Upper lobe of left lung (tissue), 4 donors: ENCODE results near the gene ATP6V1C2.

Experiments used
- POLR2A ChIP-seq, 4 donors: fragments of 450-650 bp; IDR thresholded peaks; one replicate each; pipeline ENCODE4 v1.5.1; 2016 to 2017; ENCODE audit warnings: antibody characterized with exemption in 4 of 4, mild to moderate bottlenecking in 2 of 4
- TF ChIP-seq, protein P1 (sequence below), 6 experiments: fragments of 450-650 bp in 4 of 6; fragments of 200-600 bp in 2 of 6; sonication (generic) in 2 of 6; IDR thresholded peaks; one replicate each; pipeline ENCODE4 v1.5.1; 2016 to 2019; ENCODE audit warnings: antibody characterized with exemption in 6 of 6

DNA sequence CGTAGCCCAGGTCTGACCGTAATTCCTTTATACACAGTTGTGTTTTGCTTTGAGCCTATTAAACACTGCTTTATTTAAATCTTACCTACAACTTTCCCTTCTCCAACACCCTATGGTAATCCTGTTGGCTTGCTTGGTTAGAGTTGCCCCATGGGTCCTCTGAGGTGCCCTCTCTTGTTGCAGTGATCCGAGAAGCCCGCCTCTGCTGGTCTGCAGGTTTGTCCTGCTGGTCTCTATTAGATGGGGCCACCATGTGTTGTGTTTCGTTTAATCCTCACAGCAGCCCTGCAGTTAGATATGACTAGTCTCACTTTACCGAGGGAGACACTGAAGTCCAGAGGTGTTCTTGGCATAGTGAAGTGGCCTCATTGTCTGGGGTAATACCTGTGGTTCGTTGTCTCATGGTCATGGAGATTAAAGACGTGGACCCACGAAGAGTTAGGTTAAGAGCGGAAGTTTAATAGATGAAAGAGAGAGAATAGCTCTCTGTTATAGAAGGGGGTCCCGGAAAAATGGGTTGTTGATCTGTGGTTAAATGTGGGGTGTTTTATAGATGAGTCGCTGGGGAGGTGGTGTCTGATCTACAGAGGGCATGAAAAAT lies 98.4 kb downstream of the ATP6V1C2 start:
- TF ChIP-seq POLR2A (IDR thresholded peaks at IDR 0.05) = no peak
- TF ChIP-seq, protein P1, sequence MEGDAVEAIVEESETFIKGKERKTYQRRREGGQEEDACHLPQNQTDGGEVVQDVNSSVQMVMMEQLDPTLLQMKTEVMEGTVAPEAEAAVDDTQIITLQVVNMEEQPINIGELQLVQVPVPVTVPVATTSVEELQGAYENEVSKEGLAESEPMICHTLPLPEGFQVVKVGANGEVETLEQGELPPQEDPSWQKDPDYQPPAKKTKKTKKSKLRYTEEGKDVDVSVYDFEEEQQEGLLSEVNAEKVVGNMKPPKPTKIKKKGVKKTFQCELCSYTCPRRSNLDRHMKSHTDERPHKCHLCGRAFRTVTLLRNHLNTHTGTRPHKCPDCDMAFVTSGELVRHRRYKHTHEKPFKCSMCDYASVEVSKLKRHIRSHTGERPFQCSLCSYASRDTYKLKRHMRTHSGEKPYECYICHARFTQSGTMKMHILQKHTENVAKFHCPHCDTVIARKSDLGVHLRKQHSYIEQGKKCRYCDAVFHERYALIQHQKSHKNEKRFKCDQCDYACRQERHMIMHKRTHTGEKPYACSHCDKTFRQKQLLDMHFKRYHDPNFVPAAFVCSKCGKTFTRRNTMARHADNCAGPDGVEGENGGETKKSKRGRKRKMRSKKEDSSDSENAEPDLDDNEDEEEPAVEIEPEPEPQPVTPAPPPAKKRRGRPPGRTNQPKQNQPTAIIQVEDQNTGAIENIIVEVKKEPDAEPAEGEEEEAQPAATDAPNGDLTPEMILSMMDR (IDR thresholded peaks at IDR 0.05) = no peak
